Activated T-helper 2 cell treated with anti-CD3 and anti-CD28 coated beads, Interferon-gamma antibody, Interleukin-2, Interleukin-4, amounts not matched to agents 10 μg/mL and 5 μg/mL and 100 μg/mL, durations not matched to agents 14 hours and 24 hours and 36 hours (primary cell): ENCODE measurements around the gene KLK2. TPM values are rescaled to one million over a fixed set of nuclear protein-coding genes. Genes with fewer than 3 reads are reported as not detected.

Experiments used
- DNase-seq: peaks from one replicate; pipeline ENCODE4 v3.0.0; 2021; ENCODE audit warnings: low spot score
- H3K27ac Mint-ChIP-seq: one replicate; pipeline ENCODE4 v1.8.0; 2021; ENCODE audit warnings: mixed read lengths
- H3K27me3 Mint-ChIP-seq: one replicate; pipeline ENCODE4 v1.8.0; 2021; ENCODE audit warnings: low read depth, mixed read lengths
- H3K36me3 Mint-ChIP-seq: one replicate; pipeline ENCODE4 v1.8.0; 2021; ENCODE audit warnings: low read depth, mixed read lengths
- H3K4me1 Mint-ChIP-seq: one replicate; pipeline ENCODE4 v1.8.0; 2021; ENCODE audit warnings: low read depth, mixed read lengths
- H3K4me3 Mint-ChIP-seq: one replicate; pipeline ENCODE4 v1.8.0; 2021; ENCODE audit warnings: low read depth, mild to moderate bottlenecking, moderate library complexity, mixed read lengths
- H3K9me3 Mint-ChIP-seq: one replicate; pipeline ENCODE4 v1.8.0; 2021; ENCODE audit warnings: mixed read lengths
- intact Hi-C: fragments of 100-400 bp; cut with micrococcal nuclease; formaldehyde crosslinking; loops from one replicate; pipeline ENCODE4 v1.15.1; 2023
- total RNA-seq: library from RNA; stranded (reverse); gene quantifications from 2 replicates; pipeline ENCODE4 v1.2.3, GENCODE V29; 2022

KLK2 gene
- total RNA-seq, 1 donor from 2014 or later, result not detected

DNA sequence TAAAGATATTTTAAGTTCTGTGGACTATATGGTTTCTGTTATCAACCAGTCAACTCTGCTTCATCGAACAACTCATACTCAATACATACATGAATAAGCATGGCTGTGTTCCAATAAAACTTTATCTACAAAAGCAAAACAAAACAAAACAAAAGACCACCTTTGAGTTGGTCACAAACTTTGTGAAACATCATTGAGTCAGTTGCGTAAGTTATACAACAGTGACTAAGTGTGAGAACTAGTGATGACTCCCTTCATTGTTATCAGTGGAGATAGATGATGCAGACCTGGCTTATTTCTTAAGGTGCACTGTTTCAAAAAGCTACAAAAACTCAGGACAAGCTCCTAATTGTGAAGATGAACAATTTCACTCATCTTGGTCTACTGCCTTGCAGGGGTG lies 52.5 kb downstream of the KLK2 start:
- intact Hi-C loops, result loop anchor here (10.0 kb wide), 2 partner anchors 91 to 141 kb away; partner anchors contain the start of gene KLK15
- peaks cover 11% of the 10 kb centered on the region for H3K4me1 Mint-ChIP-seq
- no peak overlapping the region for H3K27ac Mint-ChIP-seq
- peaks cover 21% of the 10 kb centered on the region for H3K27me3 Mint-ChIP-seq
- no peak for DNase-seq
- H3K36me3 Mint-ChIP-seq, result no peaks in the 10 kb centered on the region
- H3K4me3 Mint-ChIP-seq, result no peak overlapping the region
- no peaks in the 10 kb centered on the region for H3K9me3 Mint-ChIP-seq

DNA sequence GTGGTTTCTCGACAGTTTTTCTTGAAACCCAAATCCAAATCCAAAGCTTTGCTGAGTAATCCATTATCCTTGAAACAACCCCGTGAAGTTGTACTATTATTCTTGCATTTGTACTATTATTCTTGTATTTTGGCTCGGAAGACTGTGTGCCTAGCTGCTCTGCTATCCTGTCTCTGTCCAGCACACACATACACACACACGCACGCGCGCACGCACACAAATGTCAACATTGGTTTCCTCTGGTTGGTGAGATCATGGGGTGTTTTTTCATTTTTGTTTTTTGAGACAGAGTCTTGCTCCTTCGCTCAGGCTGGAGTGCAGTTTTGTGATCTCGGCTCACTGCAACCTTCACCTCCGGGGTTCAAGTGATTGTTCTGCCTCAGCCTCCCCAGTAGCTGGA lies 52.9 kb downstream of the KLK2 start:
- H3K27ac Mint-ChIP-seq, result no peak overlapping the region
- peaks cover 11% of the 10 kb centered on the region for H3K4me1 Mint-ChIP-seq
- intact Hi-C loops, result loop anchor here (10.0 kb wide), 2 partner anchors 91 to 141 kb away; partner anchors contain the start of gene KLK15
- no peaks in the 10 kb centered on the region for H3K9me3 Mint-ChIP-seq
- no peaks in the 10 kb centered on the region for H3K36me3 Mint-ChIP-seq
- H3K27me3 Mint-ChIP-seq, result peaks cover 24% of the 10 kb centered on the region
- no peak overlapping the region for H3K4me3 Mint-ChIP-seq
- DNase-seq, result no peak

- no peak for DNase-seq
- Mint-ChIP-seq H3K4me1 (peaks cover 3% of the 10 kb centered on the region), H3K27ac (no peak overlapping the region), H3K4me3 (no peak overlapping the region), H3K27me3 (peaks cover 21% of the 10 kb centered on the region), H3K36me3 (no peaks in the 10 kb centered on the region), H3K9me3 (no peaks in the 10 kb centered on the region)
- intact Hi-C loops, result loop anchor here (10.0 kb wide), 2 partner anchors 94 to 144 kb away; partner anchors contain the start of gene KLK15
Measured at GRCh38 chr19:50928831-50929230, 55.6 kb downstream of the KLK2 start.

Other genes starting within 250 kb of the KLK2 start
- gene SYT3, start 233.6 kb upstream of the KLK2 start, total RNA-seq, result 0.07 TPM in 1 of 2 replicates, not detected in the other
- gene C19orf81, start 224.0 kb upstream of the KLK2 start, total RNA-seq, result 1.5 TPM in 1 of 2 replicates, not detected in the other
- gene SHANK1, start 153.6 kb upstream of the KLK2 start, total RNA-seq, result not detected in 2 replicates
- 1.2 and 1.7 TPM in 2 replicates for gene CLEC11A, start 150.1 kb upstream of the KLK2 start, total RNA-seq
- gene GPR32, start 103.0 kb upstream of the KLK2 start, total RNA-seq, result not detected in 2 replicates
- not detected in 2 replicates for gene ACP4, start 83.0 kb upstream of the KLK2 start, total RNA-seq
- 3.0 and 3.5 TPM in 2 replicates for gene KLK1, start 49.7 kb upstream of the KLK2 start, total RNA-seq
- not detected in 2 replicates for gene KLK15, start 39.9 kb upstream of the KLK2 start, total RNA-seq
- gene KLK3, start 18.5 kb upstream of the KLK2 start, total RNA-seq, result not detected in 2 replicates
- not detected in 2 replicates for gene KLK4, start 38.0 kb downstream of the KLK2 start, total RNA-seq
- not detected in 2 replicates for gene KLK5, start 79.6 kb downstream of the KLK2 start, total RNA-seq
- gene KLK6, start 96.2 kb downstream of the KLK2 start, total RNA-seq, result not detected in 2 replicates
- not detected in 2 replicates for gene KLK7, start 110.5 kb downstream of the KLK2 start, total RNA-seq
- not detected in 2 replicates for gene KLK8, start 128.2 kb downstream of the KLK2 start, total RNA-seq
- gene KLK10, start 146.3 kb downstream of the KLK2 start, total RNA-seq, result not detected in 2 replicates
- not detected in 2 replicates for gene KLK11, start 153.2 kb downstream of the KLK2 start, total RNA-seq
- not detected in 2 replicates for gene KLK12, start 161.6 kb downstream of the KLK2 start, total RNA-seq
- gene KLK13, start 191.7 kb downstream of the KLK2 start, total RNA-seq, result not detected in 2 replicates
- 0.44 and 0.52 TPM in 2 replicates for gene KLK14, start 209.4 kb downstream of the KLK2 start, total RNA-seq
- 9.7 and 11.0 TPM in 2 replicates for gene CTU1, start 235.0 kb downstream of the KLK2 start, total RNA-seq